Urinary bladder (tissue), 4 donors: ENCODE data around the gene RAB3C. TPM values are rescaled to one million over a fixed set of nuclear protein-coding genes. Genes with fewer than 3 reads are reported as not detected.

Source experiments
- DNase-seq: peaks from one replicate; pipeline ENCODE4 v3.0.0-alpha.2; 2015; ENCODE audit errors: extremely low spot score
- H3K27ac ChIP-seq: one replicate; pipeline ENCODE4 v1.5.1; 2013; ENCODE audit warnings: low read depth, mild to moderate bottlenecking, moderate library complexity
- H3K36me3 ChIP-seq: one replicate; pipeline ENCODE4 v1.6.1; 2013; ENCODE audit warnings: mild to moderate bottlenecking, moderate library complexity; ENCODE audit not compliant: insufficient read depth
- H3K4me1 ChIP-seq: one replicate; pipeline ENCODE4 v1.6.1; 2013; ENCODE audit warnings: mild to moderate bottlenecking, moderate library complexity; ENCODE audit not compliant: insufficient read depth
- H3K4me3 ChIP-seq: one replicate; pipeline ENCODE4 v1.5.1; 2013; ENCODE audit warnings: low read depth, low read length
- WGBS: extraction: QIAGEN DNeasy Blood & Tissue Kit; methylation state at CpG from one replicate; pipeline ENCODE4 v1.1.7; 2013; 5-methylcytosine and 5-hydroxymethylcytosine counted together
- polyA plus RNA-seq: library from polyadenylated mRNA; stranded (reverse); fragments of 200-250 nt; gene quantifications from one replicate; pipeline ENCODE4 v1.2.3, GENCODE V29; 2013
- total RNA-seq: library from RNA; depleted of rRNA; stranded (reverse); fragments of >200 nt; gene quantifications from one replicate; pipeline ENCODE4 v1.2.3, GENCODE V29; 2014
- donor health status: healthy with polysubstance abuse.
- donor health status: healthy.

RAB3C gene
- total and polyA plus RNA-seq, 2 donors, result 2.0 to 3.9 TPM

DNA sequence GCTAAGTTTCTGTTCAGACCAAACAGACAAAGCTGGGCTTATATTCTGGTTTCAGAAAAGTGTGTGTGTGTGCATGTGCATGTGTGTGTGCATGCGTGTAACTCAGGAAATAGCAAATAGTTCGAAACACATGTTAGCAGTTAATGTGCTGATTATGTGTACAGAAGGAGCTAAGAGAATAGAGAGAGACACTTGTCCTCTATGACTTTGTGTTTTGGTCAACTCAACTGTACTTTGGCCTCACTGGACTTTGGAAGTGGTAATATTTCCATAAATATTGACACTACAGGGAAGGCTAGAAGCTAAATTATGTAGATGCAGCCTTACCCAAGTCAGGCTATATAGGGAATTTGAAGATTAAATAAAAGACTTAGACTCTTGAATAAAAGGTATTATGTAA lies 155.5 kb downstream of the RAB3C start:
- DNase-seq, result no peak
- Histone ChIP-seq H3K36me3 (no peaks in the 10 kb centered on the region), H3K4me1 (no peaks in the 10 kb centered on the region), H3K4me3 (no peak overlapping the region), H3K27ac (no peak overlapping the region)
- WGBS, result 75% methylated on average over 2 of the region's 2 CpGs

DNA sequence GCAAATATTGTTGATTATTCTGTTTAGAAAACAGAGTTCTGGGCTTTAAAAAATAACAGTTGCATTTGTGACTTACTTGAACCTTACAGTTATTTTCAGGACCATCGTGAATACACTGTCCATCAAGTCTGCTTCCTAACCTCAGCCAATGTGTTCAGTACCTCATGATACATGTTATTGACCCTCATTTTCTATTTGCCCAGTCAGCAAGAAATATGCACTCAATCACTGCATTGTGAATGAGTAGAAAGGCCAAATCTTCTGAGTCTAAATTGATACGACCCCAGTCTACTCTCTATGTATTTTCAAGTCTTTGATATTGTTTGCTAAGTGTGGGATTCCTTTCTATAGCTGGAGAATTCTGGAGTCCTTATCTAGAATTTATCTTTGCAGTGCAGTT lies 156.2 kb downstream of the RAB3C start:
- Histone ChIP-seq H3K4me1 (no peaks in the 10 kb centered on the region), H3K4me3 (no peak overlapping the region), H3K27ac (no peak overlapping the region), H3K36me3 (no peaks in the 10 kb centered on the region)
- 85% methylated on average over 2 of the region's 2 CpGs for WGBS
- no peak for DNase-seq

DNA sequence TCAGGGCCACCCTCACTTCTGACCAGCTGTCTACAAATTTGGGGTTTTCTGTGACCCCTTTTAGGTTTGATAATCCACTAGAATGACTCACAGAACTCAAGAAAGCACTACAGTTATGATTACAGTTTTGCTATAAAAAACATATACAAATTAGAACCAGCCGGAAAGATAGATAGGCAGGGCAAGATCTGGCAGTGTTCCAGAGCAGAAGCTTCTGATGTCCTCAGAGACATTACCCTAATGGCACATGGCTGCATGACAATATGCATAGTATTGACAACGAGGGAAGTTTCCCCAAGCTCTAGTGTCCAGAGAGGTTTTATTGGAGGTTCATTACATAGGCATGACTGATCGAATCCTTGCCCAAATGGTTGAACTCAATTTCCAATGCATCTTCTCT lies 158.1 kb downstream of the RAB3C start:
- 83% methylated on average over 3 of the region's 3 CpGs for WGBS
- no peak for DNase-seq
- H3K4me3 ChIP-seq, result no peak overlapping the region
- H3K27ac ChIP-seq, result no peak overlapping the region
- H3K4me1 ChIP-seq, result no peaks in the 10 kb centered on the region
- H3K36me3 ChIP-seq, result no peaks in the 10 kb centered on the region

DNA sequence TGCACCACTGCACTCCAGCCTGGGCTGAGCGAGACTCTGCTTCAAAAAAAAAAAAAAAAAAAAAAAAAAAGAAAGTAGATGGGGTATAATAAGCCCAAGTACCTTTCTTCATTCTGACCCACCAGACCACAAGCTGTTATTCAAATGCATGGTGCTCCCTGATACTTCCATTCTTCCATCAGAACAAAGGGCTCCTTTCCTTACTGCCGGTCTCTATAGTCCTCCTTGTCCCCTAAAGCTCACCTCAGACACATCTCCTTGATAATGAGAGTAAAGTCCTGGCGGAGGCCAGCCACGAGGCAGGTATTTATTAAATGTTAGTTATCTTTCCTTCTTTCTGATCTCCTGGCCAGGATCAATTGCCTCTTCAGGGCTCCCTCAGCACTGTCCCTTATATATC lies 162.5 kb downstream of the RAB3C start:
- Histone ChIP-seq H3K4me1 (no peaks in the 10 kb centered on the region), H3K4me3 (no peak overlapping the region), H3K36me3 (no peaks in the 10 kb centered on the region), H3K27ac (no peak overlapping the region)
- WGBS, result 80% methylated on average over 4 of the region's 4 CpGs
- no peak for DNase-seq

DNA sequence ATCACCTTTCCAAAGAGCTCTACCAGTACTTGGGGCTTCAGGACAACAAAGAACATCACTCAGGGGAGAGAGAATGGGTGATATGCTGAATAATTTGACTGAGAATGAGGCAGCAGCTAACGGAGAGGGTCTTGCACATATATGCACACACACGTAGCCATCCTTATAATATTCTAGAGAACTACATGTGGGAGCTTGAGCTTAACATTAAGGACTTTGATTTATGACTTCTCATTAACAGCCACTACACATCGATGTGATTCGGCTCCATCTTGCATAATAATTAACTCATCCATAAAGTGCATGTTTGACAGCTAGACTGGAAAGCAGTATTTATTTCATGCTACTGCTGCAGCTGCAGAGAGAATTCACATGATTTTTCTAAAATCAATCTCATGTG lies 163.4 kb downstream of the RAB3C start:
- 40% methylated on average over 4 of the region's 4 CpGs for WGBS
- Histone ChIP-seq H3K4me1 (no peaks in the 10 kb centered on the region), H3K4me3 (no peak overlapping the region)

DNA sequence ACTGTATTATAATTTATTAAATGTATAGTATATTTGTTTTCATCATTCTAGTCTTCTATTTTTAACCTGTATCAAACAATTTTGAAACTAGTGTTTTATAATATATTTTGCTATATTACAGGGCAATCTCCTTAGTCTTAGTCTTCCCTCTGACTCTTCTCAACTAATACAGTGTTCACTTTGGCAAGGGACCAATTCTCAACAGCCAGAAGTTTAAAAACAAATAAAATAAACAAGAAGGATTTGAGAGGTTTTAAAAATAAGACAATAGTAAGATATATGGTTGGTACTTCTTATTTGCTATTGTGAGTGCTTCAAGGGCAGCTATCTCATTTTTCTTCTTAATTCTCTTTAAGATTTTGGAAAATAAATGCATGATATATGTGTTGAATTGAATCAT lies 167.2 kb downstream of the RAB3C start:
- H3K4me3 ChIP-seq, result no peak overlapping the region
- H3K4me1 ChIP-seq, result no peaks in the 10 kb centered on the region
- H3K36me3 ChIP-seq, result no peaks in the 10 kb centered on the region
- no peak overlapping the region for H3K27ac ChIP-seq
- no peak for DNase-seq

More for the DNA sequence above, 163.4 kb downstream of the RAB3C start:
- H3K36me3 ChIP-seq, result no peaks in the 10 kb centered on the region
- no peak for DNase-seq
- H3K27ac ChIP-seq, result no peak overlapping the region

DNA sequence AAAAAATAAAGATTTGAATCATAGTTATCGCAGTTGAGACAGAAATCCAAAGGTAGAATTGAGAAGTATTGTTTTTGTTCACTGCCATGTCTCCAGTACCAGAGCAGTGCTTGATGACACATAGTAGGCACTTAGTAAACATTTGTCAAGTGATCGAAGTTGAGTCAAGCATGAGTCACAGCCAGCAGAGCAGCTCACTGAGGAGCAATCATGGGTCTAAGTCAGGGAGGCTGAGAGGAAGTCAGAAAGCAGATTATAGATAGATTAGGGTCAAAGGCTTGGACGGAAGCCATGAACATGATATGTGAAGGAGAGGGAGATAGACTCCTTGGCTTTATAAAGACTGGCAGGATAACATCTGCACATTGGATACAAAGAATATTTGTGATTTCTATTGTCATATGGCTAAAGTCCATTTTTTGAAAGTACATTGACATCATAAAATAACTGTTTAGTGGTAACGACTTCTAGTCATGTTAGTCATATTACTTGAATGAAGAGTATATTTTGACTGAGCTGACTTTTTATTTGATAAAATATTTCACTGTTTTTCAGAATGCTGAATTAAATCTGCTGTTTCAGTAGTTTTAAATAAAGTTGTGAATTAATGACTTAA lies 168.5 kb downstream of the RAB3C start:
- Histone ChIP-seq H3K27ac (no peak overlapping the region), H3K36me3 (no peaks in the 10 kb centered on the region), H3K4me1 (no peaks in the 10 kb centered on the region), H3K4me3 (no peak overlapping the region)
- 68% methylated on average over 4 of the region's 4 CpGs for WGBS
- no peak for DNase-seq

DNA sequence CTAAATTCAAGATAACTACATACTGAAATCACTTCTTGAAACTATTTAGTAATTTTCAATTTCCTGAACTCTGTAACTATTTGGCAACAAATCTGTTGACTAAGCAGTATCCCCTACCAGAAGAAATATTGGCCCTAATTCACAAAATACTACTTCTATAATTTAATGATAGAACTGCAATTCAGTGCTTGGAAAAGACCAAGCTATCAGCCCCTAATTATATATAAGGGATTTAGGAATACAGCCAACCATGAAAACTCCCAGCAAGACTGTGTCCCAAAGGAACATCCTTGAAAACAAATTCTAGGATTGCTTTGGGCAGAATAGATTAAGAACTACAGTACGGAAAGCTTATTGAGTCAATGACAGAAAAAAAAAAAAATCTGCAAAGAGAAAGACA lies 169.2 kb downstream of the RAB3C start:
- Histone ChIP-seq H3K36me3 (no peaks in the 10 kb centered on the region), H3K4me3 (no peak overlapping the region), H3K4me1 (no peaks in the 10 kb centered on the region), H3K27ac (no peak overlapping the region)
- 77% methylated on average over 1 of the region's 1 CpG for WGBS
- peak; percentile 7 for DNase-seq

DNA sequence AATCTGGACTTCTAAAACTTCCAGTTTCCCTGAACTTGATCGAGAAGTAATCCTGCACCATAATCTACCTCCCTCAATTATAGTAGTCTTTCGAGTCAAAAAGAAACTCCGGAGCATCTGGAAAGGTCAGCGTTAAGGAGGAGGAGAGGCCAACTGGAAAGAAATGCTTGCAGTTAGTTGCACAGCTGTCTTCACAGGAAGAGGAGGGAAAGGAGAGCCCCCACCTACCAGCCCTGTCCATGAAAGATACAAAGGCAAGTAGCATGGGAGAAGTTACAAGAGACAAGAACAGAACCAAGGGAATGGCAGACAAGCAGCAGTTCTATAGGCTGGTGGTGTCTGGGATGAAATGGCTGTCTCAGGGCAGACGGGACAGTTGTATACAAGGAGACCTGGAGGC lies 170.6 kb downstream of the RAB3C start:
- Histone ChIP-seq H3K4me1 (no peaks in the 10 kb centered on the region), H3K36me3 (no peaks in the 10 kb centered on the region), H3K27ac (no peak overlapping the region), H3K4me3 (no peak overlapping the region)
- 66% methylated on average over 5 of the region's 5 CpGs for WGBS
- DNase-seq, result no peak

DNA sequence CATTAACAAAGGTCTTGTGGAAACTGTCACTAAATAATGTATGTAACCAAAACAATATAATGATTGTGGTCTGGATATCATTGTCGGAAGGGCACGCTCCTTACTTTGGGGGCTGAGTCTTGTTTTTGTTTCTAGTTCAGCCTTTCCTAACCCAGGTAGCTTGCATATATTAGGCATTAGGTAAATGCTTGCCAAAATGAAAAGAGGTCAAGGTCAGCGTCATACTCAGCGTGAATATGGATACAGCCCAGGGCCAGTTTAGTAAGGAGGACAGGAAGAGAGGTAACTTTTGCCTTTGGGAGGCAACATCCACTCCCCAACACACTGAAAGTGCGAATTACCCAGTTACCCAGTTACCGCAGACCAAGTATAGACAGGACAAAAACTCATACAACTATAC lies 171.4 kb downstream of the RAB3C start:
- 89% methylated on average over 6 of the region's 6 CpGs for WGBS
- Histone ChIP-seq H3K4me3 (no peak overlapping the region), H3K27ac (no peak overlapping the region), H3K4me1 (no peaks in the 10 kb centered on the region), H3K36me3 (no peaks in the 10 kb centered on the region)
- no peak for DNase-seq

DNA sequence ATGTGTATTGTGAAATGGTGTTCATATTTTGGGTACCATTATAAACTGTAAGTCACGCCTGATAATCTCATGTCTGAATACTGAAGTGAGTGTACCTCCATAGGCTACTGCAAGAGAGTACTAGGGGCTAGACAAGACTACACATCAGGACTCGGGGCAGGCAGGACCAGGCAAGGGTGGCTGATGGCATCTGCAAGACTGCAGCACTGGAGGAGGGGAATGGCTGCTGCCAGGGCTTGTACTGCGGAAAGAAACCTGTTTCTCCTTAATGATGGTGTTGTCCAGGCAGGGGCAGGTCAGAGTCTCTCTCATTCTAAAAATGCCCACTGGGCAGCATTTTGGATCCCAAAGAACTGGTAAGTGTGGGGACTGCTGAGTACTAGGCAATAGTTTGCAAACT lies 172.5 kb downstream of the RAB3C start:
- Histone ChIP-seq H3K4me1 (no peaks in the 10 kb centered on the region), H3K36me3 (no peaks in the 10 kb centered on the region), H3K27ac (no peak overlapping the region), H3K4me3 (no peak overlapping the region)
- DNase-seq, result no peak
- 81% methylated on average over 3 of the region's 3 CpGs for WGBS

DNA sequence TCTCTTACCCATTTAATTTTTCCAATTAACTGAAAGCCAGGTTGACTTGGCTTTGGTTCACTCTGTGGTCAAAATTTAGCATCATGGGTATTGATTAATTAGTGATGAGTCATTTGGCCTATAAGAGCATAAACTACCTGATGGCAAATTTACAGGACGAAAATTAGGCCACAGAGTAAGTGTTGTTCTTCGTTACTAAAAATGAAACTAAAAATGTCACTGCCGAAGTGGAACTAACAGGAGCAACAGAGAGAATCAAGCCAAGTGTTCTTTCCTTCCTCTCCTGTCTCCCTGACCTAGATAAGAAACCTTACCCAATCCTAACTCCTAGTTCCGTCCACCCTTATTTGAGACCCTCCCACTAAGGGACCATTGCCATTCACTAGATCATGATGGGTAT lies 176.9 kb downstream of the RAB3C start:
- Histone ChIP-seq H3K27ac (no peak overlapping the region), H3K4me3 (no peak overlapping the region), H3K36me3 (no peaks in the 10 kb centered on the region), H3K4me1 (no peaks in the 10 kb centered on the region)
- no peak for DNase-seq
- 65% methylated on average over 4 of the region's 4 CpGs for WGBS

DNA sequence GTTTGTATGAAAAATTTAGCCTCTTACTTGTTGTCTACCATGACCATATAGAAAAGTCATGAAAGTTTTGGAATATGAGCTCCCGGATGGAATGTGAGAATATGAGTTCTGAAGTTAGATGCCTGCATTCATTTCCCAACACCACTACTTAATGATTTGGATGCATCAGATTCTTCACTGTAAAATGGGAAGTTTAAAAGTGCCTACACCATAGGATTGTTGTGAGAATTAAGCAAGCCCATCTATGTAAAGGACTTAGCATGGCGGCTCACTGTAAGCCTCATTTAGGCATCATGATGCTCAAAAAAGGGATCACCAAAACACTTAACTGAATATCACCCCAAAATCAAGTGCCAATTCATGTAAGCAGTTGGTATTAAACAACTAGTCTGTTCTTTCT lies 177.3 kb downstream of the RAB3C start:
- no peak overlapping the region for H3K4me3 ChIP-seq

DNA sequence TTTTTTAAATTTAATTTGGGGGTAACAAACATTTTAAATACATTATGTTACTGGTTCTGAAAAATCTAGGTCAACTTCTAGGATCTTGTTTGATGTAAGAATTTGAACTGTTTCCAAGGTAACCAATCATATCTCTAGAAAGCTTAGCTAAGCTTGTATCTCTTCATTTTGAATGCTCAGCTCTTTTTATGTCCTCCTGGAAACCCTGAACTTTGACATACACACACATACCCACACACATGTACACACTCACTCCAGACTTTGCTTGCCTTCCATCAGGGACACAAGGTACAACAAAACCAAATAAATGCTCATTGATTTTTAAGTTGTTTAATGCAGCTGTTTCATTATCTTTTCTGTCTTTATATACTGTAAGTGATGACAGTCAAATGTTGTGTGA lies 178.5 kb downstream of the RAB3C start:
- Histone ChIP-seq H3K27ac (no peak overlapping the region), H3K4me1 (no peaks in the 10 kb centered on the region), H3K36me3 (no peaks in the 10 kb centered on the region), H3K4me3 (no peak overlapping the region)
- no peak for DNase-seq

More for the DNA sequence above, 177.3 kb downstream of the RAB3C start:
- Histone ChIP-seq H3K36me3 (no peaks in the 10 kb centered on the region), H3K4me1 (no peaks in the 10 kb centered on the region), H3K27ac (no peak overlapping the region)
- no peak for DNase-seq
- 91% methylated on average over 2 of the region's 2 CpGs for WGBS

DNA sequence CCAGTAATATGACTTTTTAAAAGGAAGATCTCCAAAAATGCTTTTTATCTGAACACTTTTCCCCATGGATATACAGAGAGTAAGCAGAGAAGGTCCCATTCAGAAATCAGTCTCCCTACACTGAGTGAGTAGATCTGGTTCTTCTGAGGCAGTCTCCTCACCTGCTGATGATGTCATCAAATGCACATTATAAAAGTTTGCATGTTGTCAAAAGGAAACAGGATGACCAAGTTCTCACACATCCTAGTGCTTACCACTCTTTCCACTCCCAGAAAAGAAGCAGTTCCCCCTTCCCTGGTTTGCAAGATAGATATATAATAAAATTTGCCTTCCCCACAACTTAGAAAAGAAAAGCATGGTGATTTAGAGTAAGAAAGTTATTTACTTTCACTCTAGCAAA lies 180.5 kb downstream of the RAB3C start:
- no peak for DNase-seq
- H3K4me3 ChIP-seq, result no peak overlapping the region
- H3K4me1 ChIP-seq, result no peaks in the 10 kb centered on the region
- H3K36me3 ChIP-seq, result no peaks in the 10 kb centered on the region
- no peak overlapping the region for H3K27ac ChIP-seq
